ENCODE measurements around the gene C6orf47.
A peak's percentile ranks its signal among the peaks of the same experiment; 100 is the strongest.
"Not testable (repeated sequence)": the region's sequence is repeated elsewhere in the genome, so short reads cannot be mapped to it uniquely, and the experiment has no call there.

The C6orf47 gene

DNA sequence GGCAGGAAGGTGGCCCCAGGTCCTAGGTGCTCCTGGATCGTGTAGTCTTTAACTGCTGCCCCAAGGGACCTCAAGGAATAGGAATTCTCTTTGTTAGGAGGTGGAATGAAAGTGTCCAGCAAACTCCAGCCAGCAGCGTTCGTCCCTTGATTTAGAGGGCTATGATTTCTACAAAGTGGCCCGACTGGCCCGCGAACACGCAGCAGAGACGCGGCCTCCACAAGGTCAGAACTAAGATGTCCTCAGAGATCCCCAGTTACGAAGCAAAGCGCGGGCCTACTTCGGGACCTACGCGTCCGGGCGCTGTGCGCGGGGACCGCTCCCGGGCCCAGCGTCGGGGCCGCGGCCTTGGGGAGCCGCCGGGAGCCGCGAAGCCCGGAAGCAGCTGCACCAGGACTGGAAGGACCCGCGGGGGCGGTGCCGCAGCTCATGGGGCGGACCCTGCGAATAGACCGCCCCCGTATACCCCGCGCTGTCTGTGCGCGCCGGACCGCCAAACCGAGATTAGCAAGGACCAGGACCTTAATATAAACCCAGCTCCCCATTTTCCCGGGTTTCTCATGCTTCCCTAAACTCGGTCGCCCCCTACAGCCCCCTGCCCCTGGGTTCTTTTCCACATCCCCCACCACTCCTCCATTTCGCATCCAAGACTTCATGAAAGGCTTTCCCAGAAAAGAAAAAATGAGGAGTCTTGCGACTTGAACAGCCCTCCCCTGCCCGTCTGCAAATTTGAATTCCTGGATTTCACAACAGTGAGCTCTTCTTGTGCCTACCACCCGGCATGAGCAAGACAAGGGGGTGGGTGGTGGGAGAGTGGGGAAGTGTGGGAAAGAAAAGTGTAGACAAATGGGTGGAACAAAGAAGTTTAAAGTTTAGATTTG, at the start of gene C6orf47:
TSS of gene C6orf47 (minus strand) at position 398 of the 881 bp plus-strand sequence. CDS start 831 bp downstream, outside the sequence.
- peak; percentile 76 for DNase-seq

DNA sequence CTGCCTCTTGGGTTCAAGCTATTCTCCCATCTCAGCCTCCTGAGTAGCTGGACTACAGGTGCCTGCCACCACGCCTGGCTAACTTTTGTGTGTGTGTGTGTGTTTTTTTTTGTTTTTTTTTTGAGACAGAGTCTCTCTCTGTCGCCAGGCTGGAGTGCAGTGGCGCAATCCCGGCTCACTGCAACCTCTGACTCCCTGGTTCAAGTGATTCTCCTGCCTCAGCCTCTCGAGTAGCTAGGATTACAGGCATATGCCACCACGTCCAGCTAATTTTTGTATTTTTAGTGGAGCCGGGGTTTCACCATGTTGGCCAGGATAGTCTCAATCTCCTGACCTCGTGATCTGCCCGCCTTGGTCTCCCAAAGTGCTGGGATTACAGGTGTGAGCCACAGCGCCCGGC, 48.6 kb upstream of the C6orf47 start:
- not testable (repeated sequence) for DNase-seq

DNA sequence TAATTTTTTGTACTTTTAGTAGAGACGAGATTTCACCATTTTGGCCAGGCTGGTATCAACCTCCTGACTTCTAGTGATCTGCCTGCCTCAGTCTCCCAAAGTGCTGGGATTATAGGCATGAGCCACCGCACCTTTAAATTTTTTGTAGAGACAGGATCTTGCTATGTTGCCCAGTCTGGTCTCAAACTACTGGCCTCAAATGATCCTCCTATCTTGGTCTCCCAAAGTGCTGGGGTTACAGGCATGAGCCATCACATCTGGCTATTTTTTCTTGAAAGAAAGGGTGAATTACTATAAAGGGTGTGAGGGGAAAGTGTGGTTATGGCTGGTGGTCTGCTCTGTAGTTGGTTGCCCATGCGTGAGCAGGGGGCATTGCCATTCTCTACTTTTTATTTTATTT, 47.6 kb upstream of the C6orf47 start:
- DNase-seq = no peak

- no peak for DNase-seq
Observed at GRCh38 chr6:31707701-31708100, 47.1 kb upstream of the C6orf47 start.

DNA sequence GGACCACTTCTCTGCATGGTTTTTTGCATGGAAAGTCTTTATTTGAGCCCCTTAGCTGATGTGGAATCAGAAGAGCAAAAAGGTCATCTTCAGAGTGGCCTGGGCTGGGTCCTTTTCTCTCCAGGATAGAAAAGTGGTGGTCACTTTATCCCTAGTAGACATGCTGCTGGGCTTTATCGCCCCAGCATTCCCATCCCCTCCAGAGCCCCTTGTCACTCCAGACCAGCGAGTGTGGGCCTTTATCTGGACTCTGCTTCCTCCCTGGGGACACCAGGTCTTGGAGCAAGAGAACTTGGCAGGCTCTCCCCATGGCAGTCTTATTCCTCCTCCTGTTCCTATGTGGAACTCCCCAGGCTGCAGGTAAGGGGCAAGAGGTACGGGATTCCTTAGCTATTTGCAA, 46.0 kb upstream of the C6orf47 start, which contains the start of gene LY6G6F:
TSS of gene LY6G6F (plus strand) at position 268 of the 400 bp plus-strand sequence. CDS start at position 309, 41 bp downstream.
- no peak for DNase-seq

GRCh38 chr6:31705931-31706330, 45.4 kb upstream of the C6orf47 start:
- no peak for DNase-seq

- peak; percentile 98 for DNase-seq
Observed at GRCh38 chr6:31702819-31703716, 42.5 kb upstream of the C6orf47 start, which contains the start of gene ABHD16A. TSS of gene ABHD16A (minus strand) at chr6:31703324. CDS start at chr6:31703281, 43 bp downstream.

- DNase-seq = no peak
Observed at GRCh38 chr6:31702405-31702818, 41.8 kb upstream of the C6orf47 start.

DNA sequence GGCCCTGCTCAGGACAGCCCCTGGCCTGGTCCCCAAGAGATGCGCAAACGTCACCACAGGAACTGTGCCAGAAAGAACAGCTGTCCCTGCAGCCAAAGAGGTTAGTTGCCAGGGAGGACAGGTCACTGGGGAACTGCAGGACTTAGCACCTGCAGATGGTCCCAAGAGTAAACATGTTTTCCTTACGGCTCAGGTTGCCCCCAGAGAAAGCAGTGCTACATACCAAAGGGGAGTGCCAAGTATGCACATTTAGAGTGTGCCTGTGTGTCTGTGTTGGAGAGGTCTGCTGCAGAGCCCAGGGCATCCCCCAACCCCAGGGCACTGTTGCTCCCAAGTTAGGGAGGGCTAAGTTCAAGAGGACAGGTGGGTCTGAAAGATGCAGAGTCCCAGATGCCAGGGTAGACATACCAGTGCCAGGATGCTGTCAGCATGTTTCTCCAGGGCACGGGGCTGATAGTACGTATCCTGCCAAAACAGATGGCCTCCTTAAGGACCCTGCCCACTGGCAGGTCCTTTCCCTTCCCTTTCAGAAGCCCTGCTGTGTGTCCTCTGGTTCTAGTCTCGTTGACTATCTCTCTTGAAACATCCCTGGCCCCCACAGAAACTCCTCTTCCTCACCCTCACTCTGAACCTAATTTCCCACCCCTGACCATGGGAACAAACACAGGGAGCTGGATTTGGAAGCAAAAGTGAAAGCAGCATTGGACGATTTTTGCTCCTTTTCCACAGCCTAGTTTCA, 41.3 kb upstream of the C6orf47 start:
- no peak for DNase-seq

DNA sequence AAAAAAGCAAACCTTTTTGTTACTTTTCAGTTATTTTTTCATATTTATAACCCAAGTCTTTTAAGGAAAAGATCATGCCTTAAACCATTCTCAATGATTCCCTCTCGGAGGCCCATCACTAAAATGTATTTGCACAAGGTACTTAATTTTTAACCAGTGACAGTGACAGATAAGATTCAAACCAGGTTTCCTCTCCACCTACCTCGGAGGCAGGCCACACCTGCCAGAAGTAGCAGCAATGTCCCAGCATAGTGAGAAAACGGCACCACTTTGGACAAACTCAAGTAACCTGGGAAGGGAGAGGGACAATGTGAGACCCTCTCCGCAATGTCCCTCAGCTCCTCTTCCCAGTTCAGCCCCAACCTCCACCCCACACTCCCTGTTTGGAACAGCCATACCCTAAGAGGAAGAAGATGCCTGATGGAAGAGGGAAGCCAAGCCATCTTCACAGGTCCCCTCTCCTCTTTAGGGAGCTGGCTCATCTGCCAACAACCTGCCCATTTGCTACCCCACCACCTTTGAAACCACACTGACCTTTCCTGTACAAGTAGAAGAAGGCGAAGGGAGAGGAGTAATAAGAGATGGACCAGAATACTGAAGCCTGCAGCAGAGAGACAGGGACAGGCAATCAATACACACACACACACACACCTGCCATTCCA, 40.3 kb upstream of the C6orf47 start:
- no peak for DNase-seq

DNA sequence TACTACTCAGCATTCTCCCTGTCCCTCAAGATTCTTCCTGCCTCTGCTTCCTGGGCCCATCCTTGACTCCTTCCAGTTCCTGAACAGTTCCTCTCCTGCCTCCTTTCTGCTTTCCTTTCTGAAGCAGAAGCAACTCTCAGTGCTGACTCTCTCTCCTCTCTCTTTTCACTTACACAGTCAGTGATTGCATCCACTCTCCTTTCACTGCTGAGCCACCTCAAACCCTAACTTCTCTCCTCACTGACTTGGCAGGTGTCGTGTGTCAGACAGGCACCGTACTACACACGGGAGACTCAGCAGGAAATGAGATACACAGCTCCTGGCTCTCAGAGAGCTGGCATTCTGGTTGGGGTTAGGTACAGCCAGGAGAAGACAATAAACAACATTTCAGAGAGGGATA, 37.0 kb upstream of the C6orf47 start:
- DNase-seq = no peak

GRCh38 chr6:31693535-31693934, 33.0 kb upstream of the C6orf47 start:
- DNase-seq = no peak

DNA sequence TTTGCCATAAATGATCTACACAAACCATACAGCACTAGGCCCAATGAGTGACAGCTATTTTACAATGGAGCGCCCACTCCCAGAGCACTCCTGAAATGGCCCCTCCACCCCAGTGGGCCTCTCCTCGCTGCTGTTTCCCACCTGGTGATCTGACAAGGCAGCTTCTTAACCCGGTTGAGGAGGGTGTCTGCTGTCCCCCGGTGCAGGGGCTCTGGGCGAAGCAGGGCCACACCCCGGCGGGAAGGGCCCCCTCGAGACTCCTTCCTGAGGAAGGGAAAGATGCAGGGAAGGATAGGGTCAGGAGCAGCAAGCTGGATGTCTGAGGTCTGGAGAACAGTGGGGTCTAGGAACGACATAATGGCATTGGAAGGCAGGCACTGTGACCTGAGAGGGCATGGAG, 32.3 kb upstream of the C6orf47 start:
- no peak for DNase-seq

GRCh38 chr6:31692353-31692752, 31.8 kb upstream of the C6orf47 start:
- DNase-seq = no peak

DNA sequence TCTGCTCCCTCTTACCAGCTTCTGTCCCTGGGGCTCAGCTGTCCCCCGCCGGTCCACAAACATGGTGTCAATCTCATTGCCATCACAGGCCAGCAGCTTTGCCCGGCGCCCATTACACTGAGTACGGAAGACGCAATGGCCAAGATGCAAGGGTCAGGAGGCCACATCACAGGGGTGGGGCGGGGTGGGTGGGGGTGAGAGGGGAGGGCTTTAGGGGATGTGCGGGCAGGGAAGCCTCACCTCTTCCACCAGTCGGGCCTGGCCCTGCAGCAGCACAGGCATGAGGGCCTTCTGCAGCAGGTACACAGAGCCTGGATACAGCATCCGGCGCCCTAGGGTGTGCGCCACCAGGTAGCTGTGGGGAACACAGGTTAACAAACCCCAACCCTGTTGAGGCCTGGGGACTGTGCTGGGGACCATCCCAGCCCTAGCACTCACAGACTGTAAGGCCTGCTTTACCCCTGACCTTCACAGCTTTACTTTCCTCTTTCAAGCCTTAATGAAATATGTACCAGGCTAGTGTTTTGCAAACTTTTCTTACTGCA, 31.1 kb upstream of the C6orf47 start:
- no peak for DNase-seq

DNA sequence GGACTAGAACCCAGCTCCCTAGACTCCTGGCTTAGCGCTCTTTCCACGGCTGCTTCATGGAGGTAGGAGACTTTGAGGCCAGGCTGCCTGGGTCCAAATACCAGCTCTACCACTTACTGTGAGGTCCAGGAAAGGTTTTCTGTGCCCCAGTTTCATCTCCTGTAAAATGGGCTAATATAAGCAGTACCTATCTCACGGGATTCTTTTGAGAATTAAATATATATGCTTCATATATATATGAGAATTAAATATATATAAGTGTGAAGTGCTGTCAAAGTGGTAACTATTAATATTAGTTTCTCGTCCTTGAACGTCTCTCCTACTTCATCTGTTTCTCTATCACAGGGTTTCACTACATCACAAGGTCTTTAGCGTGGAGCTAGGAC, 30.5 kb upstream of the C6orf47 start:
- DNase-seq = no peak

DNA sequence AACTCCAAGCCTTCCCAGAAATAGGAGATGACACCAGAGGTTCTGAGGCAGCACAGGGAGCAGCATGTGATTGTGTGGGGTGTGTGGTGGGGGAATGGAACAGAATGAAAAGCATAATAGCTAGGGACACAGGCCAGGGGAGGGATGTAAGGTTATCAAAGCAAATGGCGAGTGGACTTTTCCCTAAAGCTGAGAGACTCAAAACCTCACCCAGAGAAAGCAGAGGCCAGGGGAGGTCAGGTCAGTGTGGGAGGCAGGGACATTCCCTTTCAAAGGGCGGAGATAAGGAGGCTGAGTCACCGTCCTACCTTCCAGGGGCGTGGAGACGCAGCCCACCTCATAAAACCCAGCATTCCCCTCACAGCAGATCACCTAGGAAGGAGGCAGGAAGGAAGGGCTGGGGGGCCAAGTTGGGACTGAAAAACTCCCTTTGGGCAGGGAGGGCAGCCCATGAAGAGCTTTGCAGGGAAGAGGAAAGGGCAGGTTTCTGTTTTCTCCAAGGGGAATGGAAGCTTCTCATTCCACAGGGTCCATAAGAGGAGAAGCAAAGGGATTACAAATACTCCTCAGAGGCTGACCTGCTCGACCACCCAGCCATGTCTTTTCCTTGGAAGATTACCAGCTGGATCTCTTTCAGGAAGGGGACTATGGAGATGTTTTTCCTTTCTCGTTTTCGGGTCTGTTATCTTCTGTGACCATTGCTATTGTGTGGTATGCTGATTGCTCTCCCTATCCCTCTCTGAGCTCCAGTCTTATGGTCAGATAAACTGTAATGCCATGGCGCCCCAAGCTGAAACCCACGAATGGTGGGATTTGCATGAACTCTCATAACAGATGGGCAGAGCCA, 29.9 kb upstream of the C6orf47 start:
- no peak for DNase-seq

DNA sequence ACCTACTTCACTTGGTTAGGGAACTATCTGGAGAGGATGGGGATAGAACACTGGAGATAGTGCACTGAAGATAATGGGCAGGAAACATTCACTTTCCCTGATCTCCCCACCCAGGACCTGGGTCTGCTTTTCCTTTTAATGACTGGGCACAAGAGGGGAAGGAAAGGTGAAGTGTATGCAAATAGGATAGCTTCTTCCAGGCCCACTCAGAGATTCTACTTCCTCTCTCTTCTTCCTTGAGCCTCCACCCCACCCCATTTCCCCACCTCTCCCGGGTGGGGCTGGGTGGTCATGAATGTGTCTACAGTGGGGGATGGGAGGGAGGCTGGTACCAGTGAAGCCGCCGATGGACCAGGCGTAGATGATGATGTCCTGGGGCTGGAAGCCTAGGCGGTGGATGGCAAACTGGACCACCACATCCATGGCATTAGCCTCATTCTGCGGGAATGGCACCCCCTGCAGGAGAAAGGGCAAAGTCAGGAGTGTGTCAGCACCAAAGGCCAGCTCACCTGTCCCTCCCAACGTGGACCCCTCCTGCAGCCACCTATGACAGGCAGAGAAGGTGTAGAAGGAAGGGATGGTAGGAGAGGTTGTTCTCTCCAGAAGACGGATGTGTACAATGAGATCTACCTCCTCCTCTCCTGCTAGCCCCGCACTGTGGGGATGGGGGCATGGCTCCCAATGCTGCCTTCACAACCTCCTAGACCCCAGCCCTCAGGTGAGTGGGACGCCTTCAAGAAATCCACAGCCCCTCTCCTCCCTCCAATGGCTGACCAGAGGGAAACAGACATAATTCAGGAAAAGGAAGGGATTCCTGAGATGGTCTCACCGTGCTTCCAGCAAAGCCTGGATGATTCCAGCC, 28.9 kb upstream of the C6orf47 start:
- DNase-seq = peak; percentile 19

DNA sequence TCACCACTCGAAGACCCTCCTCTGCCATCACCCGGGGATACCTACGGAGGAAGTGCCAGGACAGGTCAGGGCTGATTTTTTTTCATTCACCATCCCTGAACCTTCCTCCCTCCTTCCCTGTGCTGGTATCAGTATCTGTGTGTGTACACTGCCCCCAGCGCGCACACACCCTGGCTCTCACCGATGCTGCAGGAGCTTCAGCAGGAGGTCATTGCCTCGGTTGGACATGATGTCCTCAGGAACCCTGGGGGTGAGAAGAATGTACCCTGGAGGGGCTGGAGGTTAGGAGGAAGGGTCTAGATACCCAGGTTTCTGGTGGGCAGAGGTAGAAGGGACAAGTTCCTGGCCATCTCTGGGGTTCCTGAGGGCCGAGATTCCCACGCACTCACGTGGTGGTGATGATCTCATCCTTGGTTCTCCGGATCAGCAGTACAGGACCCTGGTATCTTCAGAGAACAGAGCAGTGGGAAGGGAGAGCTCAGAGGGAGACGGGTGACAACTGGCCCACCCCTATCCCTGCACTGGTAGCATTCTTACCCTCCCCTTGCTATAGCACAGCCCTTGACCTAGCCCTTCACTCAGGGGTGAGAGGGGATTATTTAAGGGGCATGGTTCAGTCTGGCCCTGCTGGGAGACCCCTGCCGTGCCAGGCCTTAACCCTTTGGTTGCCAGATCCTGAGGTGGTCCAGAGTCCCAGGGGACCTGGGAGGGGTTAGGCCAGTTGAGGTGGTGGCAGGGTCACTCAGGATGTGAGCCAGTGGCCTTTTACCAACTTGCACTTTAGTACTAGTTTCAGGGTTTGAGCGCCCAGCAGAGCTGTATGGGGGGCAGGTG, 27.5 kb upstream of the C6orf47 start:
- DNase-seq = no peak

Data from CD4-positive, alpha-beta T cell treated with Interleukin-21 for 1 hour (primary cell).